NCI-H2196 treated with DMSO at 0.1 percent for 48 hours (cell line): ENCODE measurements around the gene GPAM.
"Not testable (repeated sequence)": the region's sequence is repeated elsewhere in the genome, so short reads cannot be mapped to it uniquely, and the experiment has no call there.

Experiments used
- DNase-seq: peaks from one replicate; lab custom pipeline; 2025; ENCODE audit not compliant: unreplicated experiment; lab: John Stamatoyannopoulos, UW

The GPAM gene

DNA sequence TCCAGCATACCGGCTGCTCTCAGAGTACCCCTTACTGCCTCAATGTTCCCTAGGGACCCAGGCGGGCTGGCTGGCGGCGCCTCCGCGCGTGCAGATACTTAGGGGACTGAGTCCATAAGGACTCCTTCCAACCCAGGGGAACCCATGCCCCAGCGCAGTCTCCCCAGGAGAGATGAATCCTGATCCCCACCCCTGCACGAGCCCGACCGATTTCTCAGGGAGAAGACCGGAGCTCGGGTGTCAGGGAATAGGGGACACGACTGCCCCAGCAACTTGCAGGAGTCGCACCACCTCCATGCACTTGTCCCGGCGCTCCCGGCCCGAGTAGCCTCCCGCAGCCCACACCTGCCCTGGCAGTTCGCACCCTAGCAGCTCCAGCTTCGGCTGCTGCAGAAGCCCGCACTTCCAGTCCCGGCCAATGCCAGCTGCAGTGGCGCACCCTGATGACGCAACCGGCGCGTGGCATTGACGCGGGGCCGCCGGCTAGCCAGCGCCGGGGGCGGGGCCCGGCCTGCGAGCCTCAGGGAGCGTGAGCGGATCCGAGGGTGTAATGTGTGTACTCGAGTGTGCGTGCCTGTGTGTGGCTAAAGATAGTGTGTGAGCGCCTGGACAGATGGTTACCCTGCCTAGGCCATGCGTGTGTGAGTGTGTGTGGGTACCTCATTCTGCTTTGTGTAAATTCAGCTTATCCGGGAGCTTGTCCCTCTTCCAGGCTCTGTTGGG is at the start of gene GPAM:
Gene GPAM (minus strand): TSS at position 437 of the 723 bp plus-strand sequence. CDS start 1,981 bp downstream, outside the sequence.
- peak; percentile 32 for DNase-seq

GRCh38 chr10:112232670-112233069 is 49.1 kb upstream of the GPAM start:
- DNase-seq, result no peak

DNA sequence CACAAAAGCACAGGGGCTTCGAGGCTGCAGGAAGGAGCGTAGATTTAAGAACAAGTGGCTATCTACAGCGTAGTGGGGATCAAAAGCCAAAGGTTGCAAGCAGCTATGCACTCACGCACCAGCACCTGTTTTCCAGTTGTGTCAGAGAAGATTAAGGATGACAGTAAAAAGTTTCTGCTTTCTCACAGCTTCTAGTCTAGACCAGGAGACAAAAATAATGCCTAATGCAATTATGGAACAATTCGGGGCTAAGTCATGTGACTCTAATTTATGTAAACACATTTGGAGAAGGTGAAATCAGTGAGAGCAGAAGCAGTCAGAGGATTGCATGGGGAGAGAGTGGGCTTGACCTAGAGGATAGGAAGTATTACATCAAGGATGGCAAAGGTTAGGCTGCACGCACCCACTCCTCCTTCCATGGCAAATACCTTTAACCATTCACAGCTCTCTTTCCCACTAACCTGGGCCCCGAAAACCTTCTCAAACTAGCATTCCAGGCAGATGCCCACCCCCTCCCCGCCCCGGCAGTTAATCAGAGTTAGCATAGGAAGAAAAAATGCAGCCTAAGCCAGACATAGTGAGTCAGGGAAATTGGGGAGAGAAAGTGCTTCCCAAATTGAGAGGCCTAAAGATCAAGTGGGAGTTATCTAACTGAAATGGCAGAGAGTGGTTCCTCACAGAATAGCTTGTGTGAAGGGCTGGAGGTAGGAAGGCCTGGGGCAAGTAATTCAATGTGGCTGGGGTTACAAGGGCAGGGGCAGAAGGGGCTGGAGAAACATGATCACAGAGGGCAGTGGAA is 48.2 kb upstream of the GPAM start:
- no peak for DNase-seq

- DNase-seq, result no peak
These were observed 46.9 kb upstream of the GPAM start for GRCh38 chr10:112230325-112230988.

GRCh38 chr10:112229901-112230300 is 46.3 kb upstream of the GPAM start:
- DNase-seq, result no peak

- no peak for DNase-seq
These were observed 45.5 kb upstream of the GPAM start for GRCh38 chr10:112229096-112229495.

- DNase-seq, result not testable (repeated sequence)
These were observed 45.0 kb upstream of the GPAM start for GRCh38 chr10:112228366-112229088.

GRCh38 chr10:112227331-112227987 is 43.9 kb upstream of the GPAM start:
- DNase-seq, result no peak

GRCh38 chr10:112226439-112227248 is 43.1 kb upstream of the GPAM start:
- DNase-seq, result no peak

DNA sequence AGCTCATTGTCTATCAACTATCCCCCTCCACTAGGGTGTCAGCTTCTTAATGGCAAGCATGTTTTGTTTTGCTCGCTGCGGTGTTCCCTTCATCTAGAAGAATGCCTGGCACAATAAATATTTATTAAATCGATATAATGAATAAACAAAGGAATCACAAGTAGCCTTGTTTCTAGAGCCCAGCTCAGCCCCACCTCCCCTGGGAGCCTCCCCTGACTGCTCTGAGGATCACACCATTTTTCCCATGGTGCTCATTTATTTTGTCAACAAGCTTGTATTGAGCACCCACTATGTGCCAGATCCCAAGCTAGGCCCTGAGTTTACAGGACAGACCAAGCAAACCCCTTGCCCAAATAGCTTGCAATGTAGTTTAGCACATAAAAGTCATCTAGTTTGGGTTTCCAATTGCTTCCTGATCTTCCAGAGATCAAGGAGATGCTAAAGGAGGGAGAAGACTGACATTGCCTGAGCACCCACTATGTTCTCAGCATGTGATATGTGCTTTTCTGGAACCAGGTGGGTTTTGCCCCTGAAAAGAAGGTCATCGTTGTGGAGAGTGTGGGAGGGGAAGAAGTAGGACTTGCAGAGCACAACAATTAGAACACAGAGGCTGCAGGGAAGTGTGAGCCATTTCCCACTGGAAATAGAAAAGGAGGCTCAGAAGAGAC is 42.3 kb upstream of the GPAM start:
- DNase-seq, result no peak

GRCh38 chr10:112224933-112225529 is 41.5 kb upstream of the GPAM start:
- no peak for DNase-seq

GRCh38 chr10:112223725-112224124 is 40.2 kb upstream of the GPAM start:
- no peak for DNase-seq

DNA sequence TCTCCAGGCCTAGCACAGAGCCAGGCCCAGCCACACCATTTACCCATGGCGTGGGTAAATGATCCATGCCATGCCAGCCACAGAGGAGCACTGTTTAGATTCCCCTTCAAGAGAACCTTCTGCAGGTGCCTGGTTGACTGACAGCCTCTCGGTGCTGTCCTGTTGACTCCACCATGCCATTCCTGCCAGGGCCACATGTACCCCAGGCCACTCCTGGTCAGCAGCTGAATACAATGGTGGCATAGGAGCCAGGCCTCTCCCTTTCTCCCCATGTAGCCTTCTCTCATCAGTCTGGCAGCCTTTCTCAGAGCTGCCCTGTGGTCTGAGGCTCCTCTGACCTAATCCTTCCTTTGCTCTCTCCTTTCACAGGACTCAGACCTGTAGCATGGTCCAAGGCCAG is 39.2 kb upstream of the GPAM start:
- no peak for DNase-seq

DNA sequence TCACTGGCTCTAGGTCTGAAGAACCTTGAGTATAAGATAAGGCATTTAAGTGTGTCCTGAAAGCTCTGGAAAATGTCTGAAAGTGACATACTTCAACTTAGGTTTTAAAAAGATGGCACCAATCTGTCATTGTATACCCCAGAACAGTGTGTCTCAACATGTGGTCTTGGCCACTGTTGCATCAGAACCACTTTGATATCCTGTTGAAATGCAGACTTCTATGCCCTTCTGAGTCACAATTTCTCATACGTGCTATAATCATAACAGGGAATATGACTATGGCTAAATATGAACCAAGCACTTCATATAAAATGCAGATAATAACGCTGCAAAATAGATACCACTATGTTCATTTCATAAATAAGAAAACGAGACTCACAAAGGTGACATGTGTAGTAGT is 38.0 kb upstream of the GPAM start:
- no peak for DNase-seq

- no peak for DNase-seq
These were observed 35.4 kb upstream of the GPAM start for GRCh38 chr10:112218960-112219359.

DNA sequence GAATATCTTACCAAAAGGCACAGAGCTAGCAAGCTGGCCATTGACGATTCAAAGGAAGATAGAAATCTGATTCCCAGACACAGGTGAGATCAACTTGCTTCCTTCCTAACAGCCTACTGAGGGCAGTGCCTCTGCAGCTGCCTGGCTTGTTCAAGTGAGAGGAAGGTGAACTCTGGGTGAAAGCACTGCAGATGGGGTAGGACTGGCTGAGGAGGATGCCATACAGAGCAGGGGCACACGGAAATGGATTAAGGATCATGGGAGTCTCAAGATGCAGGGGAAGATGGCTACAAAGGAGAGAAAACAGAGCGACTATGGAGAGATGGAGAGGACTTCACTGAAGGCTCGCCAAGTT is 34.4 kb upstream of the GPAM start:
- no peak for DNase-seq

GRCh38 chr10:112217386-112218035 is 33.9 kb upstream of the GPAM start:
- DNase-seq, result no peak

DNA sequence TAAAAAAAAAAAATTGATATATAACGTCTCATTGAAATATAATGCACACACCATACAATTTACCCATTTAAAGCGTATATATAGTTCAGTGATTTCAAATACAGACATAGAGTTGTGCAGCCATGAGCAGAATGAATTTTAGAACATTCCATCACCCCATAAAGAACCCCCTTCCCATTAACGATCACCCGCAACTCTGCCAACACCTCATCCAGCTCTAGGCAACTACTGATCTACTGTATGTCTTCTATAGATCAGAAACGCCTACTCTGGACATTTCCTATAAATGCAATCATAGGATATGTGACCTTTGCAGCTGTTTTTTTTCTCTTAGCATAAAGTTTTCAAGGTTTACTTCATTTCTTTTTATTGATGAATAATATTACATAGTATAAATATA is 33.4 kb upstream of the GPAM start:
- no peak for DNase-seq

DNA sequence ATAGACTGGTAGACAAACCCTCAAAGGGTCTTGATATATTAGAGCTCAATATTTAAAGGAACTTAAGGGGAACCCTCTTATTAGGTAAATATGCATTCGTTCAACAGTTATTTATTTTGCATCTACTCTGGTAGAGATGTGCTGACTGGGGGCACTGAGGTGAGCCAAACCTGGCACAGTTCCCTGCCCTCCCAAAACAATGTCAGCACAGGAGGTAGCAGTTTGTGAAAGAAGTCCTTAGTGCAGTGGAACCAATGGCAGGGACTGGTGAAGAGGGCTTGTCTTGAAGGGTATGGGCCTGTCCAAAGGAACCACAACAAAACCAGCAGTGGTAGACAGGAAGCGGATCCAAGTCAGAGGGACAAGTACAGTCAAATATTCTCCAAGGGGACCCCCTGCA is 32.6 kb upstream of the GPAM start:
- no peak for DNase-seq
